Activated CD4-positive, alpha-beta T cell treated with anti-CD3 and anti-CD28 coated beads for 24 hours (primary cell): ENCODE measurements around the gene MISFA.
"Not testable (repeated sequence)": the region's sequence is repeated elsewhere in the genome, so short reads cannot be mapped to it uniquely, and the experiment has no call there.

Experiments used
- DNase-seq, 2 donors: peaks; one replicate each; pipeline ENCODE4 v3.0.0-alpha.2; 2020; ENCODE audit warnings: low read depth in 2 of 2

Gene MISFA

DNA sequence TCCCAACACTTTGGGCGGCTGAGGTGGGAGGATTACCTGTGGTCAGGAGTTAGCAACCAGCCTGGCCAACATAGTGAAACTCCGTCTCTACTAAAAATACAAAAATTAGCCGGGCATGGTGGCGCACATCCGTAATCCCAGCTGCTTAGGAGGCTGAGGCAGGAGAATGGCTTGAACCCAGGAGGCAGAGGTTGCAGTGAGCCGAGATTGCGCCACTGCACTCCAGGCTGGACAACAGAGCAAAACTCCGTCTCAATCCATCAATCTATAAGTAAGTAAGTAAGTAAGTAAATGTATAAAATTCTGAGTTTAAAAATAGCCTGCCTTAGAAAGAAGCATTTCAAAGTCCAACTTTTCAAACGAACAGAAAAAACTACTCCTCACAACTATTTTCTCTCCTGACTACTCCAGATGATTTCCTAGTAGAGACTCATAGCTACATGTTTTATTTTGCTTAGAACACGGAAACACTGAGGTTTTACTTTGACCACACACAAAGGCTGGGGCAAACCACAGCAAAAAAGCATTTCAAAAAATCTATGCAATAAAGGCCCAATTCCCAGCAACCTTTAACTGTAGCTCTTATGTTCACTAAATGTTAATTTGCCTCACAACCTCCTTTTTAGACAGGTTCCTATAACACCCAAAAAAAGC, 18.2 kb downstream of the MISFA start:
- DNase-seq = no peak

DNA sequence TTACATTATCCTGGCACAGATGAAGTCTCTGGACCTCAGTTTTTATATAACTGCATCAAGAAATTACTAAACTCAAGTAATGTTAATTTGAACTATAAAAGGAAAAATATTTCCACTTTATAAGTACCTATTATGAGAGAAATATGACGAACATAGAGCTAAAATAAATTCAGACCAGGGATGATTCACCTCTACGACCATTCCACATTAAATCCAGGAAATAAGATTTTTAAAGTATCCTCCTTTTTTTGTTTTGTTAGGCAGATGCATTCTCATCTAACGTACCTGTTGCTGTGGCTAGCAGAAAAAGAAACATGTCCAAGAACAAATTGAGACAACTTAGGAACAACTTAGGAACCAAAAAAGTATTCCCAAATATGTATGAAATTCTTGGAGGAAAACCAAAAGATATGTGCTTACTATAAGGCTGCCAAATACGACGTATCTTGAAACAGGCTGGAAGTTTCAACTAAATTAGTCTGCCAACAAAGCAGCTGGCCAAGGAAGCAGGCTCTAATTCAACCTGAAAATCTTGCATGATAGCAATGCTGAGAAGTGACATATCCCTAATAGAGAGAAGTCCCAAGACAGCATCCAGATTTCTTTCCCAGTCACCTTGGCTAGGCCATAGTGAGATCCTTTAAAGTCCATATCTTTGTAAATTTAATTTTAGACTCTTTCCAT, 18.9 kb downstream of the MISFA start:
- DNase-seq = no peak

GRCh38 chr11:18623707-18624106, 24.1 kb downstream of the MISFA start:
- DNase-seq = no peak

- no peak for DNase-seq
Measured at GRCh38 chr11:18624161-18624560, 24.6 kb downstream of the MISFA start.

DNA sequence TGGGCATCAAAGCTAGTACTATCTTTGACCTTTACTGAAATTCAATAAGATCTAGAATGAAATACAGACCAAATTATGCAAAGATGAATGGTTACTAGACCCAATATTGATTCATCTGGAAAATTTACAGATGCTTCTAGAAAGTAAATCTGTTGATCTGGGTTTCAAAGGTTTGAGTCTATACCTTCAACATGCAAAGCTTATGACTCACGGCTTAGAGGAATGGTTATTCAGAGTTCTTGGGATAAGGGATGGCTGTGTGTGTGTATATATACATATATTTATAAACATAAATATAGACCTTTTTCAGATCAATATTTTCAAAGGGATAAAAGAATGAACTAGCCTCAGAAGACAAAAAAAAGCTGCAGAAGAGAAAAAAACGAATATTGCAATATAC, 33.3 kb downstream of the MISFA start:
- no peak for DNase-seq

DNA sequence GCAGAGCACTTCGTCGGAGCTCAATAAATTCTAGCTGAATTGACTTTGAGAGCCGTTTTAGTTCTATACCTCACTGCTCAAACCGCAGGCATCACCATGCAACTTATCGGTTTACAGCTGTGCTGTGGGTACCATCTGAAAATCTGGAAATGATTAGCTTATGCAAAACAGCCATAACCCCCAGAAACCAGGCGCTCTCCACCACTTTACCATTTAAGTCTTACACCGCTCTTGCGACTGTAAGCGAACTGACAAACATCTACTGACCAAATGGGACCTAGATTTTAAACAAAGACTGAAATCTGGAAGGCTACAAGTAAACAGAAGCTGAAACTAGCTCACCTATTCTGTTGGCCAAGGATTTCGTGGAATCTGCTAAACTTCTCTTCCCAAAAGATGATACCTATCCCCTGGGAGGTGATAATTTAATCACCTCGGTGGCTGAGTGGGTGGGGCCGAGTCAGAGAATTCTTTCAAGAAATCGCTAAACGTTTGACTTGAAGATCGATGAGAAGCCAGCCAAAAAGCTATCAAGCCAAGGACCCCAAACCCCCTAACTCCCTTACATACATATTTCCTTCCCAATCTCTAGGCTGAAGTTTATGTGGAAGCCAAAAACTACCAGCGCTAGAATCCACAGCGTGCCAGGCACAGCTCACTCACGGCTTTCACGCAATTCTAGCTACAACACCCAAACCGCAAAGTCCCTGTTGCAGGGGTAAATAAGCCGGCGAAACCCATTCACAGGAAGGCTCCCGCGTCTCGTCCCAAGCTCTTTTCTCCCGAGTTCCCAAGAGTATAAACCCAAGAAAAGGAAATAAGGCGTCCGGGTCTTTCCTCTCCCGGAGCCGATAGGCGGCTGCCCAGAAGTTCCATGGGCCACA, 33.9 kb downstream of the MISFA start:
- DNase-seq = no peak

DNA sequence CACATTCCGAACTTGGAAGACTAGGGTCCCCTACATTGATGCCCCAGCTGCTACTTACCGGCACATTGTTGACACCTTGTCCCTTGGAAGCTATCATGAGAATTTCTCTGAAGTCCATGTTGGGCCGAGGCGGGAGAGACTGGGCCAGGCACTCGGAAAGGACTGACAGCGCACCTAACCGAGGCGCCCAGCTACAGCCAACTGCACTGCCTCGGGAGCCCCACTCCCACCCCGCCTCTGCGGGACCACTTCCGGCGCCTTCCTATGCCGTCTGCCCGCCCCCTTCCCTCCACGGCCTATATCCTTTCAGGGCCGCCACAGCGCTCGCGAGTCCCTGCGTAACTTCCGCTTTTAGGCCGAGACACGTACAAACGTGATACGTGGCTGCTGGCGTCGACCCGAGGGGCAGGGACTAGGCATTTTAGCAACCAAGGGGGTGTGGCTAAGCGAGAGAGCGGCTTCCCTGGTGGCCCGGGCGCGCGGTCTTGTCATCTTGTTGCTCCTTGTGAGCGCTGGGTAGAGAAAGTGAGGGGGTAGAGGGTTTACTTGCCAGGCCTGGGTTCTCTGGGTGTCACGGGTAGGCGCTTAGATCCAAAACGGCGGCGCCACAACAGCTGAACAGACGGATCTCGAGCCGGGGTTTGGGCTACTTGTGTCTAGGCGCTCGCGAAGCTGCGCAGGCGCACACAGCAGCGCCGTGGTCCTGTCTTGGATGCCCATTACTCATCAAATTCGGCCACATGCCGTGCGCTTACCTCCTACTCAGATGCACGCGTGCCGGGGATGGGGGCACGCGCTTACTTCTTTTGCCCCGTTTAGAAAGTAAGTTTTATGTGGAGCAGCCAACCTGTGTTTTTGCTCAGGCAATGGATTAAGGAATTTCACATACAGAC, 34.8 kb downstream of the MISFA start, which contains the start of gene SPTY2D1:
SPTY2D1 (minus strand) TSS at position 203 of the 893 bp plus-strand sequence; CDS start at position 118, 85 bp downstream.
- DNase-seq = peak; percentile 91 to 92

GRCh38 chr11:18641677-18642076, 42.1 kb downstream of the MISFA start:
- DNase-seq = no peak

DNA sequence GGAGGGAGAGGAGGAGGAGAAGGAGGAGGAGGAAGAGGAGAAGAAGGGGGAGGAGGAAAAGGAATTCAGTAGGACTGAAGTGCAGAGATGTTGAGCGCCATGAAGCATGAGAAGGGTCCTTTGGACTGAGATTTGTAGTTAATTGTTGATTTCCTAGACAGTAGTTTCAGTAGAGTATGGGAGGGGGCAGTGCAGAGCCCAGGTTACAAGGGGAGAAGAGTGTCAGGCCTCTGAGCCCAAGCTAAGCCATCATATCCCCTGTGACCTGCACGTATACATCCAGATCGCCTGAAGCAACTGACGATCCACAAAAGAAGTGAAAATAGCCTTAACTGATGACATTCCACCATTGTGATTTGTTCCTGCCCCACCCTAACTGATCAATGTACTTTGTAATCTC, 43.4 kb downstream of the MISFA start:
- DNase-seq = not testable (repeated sequence)

- DNase-seq = no peak
Measured at GRCh38 chr11:18650353-18650752, 50.8 kb downstream of the MISFA start.

GRCh38 chr11:18650859-18651557, 51.4 kb downstream of the MISFA start:
- DNase-seq = no peak
